Stimulated activated CD8-positive, alpha-beta memory T cell treated with anti-CD3 and anti-CD28 coated beads, Interleukin-2, amount 100 ng/mL, for 48 hours (primary cell): Measurements from ENCODE around the gene RDH16.
A peak's percentile ranks its signal among the peaks of the same experiment; 100 is the strongest.

ENCODE experiments used
- DNase-seq, 2 donors: peaks; one replicate each; pipeline ENCODE4 v3.0.0-alpha.2; 2020; ENCODE audit warnings: low read depth in 2 of 2

The RDH16 gene, protein sequence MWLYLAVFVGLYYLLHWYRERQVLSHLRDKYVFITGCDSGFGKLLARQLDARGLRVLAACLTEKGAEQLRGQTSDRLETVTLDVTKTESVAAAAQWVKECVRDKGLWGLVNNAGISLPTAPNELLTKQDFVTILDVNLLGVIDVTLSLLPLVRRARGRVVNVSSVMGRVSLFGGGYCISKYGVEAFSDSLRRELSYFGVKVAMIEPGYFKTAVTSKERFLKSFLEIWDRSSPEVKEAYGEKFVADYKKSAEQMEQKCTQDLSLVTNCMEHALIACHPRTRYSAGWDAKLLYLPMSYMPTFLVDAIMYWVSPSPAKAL

DNA sequence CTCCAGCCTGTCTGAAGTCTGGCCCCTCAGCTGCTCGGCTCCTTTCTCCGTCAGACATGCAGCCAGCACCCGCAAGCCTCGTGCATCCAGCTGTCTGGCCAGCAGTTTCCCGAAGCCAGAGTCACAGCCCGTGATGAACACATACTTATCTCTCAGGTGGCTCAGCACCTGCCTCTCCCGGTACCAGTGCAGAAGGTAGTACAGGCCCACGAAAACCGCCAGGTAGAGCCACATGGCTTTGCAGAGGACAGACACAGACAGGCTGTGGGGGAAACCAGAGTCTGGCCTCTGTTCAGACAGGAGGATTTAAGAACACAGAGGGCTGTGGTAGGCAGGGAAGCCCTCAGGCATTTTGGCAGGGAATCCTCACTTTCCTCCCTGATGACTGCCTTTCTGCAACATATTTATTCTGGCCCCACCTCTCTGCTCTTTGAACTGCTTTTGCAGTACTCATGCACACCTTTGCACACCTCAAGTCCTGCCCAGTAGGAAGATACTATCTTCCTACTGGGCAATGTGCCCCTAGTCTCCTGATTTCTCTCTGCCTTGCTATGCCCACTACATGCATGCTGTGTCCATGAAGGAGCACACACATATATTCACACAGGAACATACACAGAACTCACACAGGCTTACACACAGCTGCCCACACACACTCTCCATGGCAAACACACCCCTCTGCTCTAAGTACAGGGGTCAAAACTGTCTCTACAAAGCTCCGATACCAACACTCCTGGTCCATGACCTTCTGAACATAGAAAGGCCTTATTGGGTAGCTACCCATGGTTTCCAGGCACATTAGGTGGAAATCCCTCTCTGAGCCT lies at the start of gene RDH16:
Gene RDH16, minus strand, starts transcription at position 380 of the 824 bp plus-strand sequence. Its CDS starts 146 bp downstream, at position 234.
- DNase-seq: no peak

DNA sequence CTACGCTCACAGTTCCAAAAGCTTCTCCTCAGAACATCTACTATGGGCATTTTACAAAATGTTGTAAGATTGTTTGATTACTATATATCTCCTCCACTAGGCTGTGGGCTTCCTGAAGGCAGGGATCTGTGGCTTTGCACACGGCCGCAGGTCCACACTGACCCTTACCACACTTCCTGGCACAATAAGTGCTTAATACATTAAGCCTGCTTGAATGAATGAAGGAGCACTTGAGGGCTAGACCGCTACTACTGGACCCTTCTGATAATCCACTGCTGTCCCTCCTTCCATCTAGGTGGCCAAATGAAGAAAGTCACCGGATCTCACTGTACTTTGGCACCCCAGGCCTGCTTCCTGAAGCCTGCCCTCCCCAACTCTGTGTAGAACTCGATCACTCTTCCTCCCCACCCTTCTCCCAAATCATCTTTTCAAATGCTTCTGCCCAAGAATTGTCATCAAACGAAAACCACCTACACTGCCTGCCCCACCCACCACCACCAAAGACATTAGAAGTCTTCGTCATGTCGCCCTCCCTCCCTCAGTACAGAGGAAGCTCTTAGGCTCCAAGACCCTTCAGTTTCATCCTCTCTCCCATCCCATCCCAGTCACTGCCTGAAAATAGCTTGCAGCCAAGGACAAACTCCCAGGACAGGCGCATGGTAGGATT lies 49.5 kb upstream of the RDH16 start:
- DNase-seq: no peak

DNA sequence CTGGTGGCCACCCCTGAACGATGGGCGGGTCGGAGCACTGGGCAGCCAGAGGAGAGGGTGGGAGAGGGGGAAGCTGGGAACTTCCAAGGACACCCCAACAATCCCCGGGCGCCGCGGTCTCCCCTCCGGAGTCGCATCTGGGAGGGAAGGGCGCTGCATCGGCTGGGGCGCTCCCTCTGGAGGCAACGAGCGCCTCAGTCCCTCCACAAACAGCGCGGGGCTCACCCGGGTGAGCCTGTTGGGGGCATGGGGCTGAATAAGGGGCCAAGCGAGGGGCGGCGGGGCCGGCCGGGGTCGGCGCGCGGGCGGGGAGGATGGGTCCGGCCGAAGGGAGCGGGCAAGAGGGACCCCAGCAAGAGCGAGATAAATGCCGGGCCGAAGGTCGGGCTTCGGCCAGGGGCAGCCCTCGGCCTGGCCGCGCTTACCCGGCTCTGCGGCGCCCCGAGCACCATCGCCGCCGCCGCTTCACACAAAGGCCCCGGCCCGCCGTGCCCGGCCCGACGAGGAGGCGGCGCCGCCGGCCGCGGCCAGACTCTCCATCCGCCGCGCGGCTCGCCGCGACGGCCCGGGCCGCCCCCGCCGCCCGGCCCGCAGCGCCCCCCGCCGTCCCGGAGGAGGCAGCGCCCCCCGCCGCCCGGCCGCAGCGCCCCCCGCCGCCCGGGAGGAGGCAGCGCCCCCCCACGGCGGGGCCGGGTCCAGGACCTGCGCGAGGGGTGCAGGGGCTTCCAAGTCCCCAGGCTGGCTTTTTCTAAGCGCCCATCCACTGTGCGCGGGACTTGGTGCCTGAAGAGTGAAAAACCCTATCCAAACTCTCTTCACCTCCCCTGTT lies 48.8 kb upstream of the RDH16 start, which contains the start of gene ZBTB39:
Gene ZBTB39, minus strand, starts transcription at position 567 of the 829 bp plus-strand sequence. CDS start 1,629 bp downstream, outside the sequence.
- peak; percentile 58 to 68 for DNase-seq

DNA sequence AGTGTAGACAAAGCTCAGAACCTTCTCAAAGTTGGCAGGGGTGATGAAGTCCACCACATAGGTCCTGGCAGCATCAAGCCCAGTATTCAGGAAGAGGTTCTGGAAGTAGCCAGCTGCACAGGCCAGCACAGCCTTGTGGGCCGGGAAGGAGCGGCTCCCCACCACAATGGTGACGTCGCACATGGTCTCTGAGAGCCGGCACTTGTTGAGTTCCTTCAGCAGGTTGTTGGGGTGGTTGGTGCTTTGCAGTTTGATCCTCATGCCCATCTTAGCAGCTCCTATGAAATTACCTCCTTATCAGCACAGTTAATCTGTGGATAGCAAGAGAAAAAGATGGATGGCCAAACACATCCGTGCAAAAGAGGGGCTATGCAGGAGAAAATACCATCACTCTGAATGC lies 47.2 kb upstream of the RDH16 start:
- DNase-seq: no peak

DNA sequence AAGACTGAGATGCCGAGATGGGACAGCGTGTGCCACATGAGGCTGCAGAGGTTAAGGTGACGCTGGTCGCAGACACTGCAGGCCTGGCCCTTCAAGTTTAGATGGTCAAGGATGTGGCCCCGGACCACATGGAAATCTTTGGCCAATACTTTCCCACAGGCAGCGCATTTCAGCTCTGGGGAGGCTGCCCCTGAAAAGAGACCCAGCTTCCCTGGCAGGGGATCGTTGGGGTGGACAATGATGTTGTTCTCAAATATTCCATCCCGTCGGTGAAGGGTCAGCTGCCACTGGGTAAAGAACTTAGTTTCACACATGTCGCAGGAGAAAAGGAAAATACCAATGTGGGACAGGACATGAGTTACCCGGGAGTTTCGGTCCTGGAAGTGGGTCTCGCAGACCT lies 46.0 kb upstream of the RDH16 start:
- DNase-seq: no peak

DNA sequence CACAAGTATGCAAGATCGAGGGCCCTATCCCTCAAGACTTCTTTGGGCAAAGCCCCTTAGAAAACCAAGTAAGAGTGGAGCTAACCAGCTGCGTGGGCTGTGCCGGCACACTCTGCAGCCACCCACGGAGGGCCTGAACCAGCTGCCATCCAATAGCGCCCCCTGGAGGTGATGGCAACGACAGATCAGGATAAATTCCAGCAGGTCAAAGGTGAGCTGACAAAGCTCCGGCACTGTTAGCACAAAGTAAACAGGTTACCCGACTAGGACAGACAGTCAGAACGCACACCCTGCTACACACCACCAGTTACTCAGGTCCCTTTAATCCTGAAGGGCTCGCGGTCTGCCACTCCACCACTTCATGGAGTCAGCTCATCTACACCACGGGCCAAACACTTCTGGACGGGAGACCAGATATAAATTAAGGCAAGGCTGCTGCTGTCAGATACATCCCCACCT lies 44.1 kb upstream of the RDH16 start:
- peak; percentile 63 to 64 for DNase-seq

DNA sequence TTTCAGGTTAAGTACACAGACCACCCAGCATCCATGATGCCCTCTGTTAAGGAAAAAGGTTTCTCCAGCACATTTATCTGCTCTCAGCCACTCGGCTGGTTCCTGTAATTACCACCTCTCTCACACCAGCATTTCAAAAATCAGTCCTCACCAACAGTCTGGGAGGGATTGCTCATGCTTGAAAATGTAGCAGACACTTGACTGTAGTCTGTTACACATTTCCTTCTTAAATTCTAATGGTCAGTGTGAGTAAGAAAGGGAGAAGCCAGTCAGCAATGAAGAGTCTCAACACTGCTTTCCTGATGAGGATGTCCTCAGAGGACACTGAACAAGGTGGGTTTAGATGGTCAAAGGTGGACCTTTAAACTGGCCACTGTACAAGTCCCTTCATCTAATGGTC lies 43.0 kb upstream of the RDH16 start:
- DNase-seq: no peak

DNA sequence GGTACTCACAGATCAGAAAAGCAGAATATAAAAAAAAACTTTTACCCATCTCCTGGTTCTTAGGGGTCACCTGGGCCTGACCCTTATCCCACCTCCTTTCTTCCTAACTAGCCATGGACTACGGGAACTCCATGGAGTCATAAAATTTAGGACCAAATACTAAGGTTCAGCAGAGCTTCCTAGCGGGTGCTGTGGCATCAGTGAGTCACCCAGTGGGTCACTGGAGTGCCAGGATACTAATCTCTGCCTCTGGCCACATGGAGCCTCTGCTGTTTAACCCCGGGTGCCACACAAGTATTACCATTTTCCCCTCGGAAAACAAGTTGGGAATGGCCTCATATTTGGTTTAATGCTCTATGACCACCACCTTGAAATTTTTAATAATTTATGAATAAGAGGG lies 42.0 kb upstream of the RDH16 start:
- no peak for DNase-seq

DNA sequence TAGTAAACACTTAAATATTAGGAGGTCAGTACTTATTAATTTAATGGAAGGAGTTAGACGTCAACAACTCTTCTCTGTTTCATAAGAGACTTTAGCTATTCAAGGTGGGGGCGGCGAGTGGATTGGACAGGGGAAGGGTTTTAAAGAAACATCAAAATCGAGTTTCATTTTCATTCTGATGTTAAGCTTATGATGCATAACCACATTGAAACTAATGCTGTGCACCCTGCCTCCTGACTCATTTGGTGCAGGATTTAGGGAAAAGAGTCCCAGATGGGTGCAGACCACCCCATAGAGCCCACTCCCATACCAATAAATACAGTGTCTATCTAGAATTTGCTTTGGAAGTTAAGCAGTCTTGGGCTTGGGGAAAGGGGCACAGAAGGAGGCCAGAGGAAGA lies 41.6 kb upstream of the RDH16 start:
- DNase-seq: peak; percentile 26 to 38

DNA sequence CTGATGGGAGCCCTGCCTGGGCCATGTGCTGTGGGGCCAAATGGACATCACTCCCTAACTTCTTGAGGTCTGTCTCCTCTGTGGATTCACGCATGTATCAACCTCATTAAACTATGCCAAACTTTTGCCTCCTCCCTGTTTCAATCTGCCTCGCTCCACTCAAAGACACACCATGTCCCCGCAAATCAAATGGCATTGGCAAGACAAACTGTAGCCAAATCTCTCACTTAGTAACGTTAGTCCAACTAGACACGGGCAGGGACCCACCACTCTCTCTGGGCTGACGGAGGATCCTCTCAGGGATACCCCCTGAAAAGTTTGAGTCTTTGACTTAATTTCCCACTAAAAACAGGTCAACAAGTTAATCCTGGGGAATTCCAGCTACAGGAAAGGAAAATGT lies 40.9 kb upstream of the RDH16 start:
- DNase-seq: no peak

DNA sequence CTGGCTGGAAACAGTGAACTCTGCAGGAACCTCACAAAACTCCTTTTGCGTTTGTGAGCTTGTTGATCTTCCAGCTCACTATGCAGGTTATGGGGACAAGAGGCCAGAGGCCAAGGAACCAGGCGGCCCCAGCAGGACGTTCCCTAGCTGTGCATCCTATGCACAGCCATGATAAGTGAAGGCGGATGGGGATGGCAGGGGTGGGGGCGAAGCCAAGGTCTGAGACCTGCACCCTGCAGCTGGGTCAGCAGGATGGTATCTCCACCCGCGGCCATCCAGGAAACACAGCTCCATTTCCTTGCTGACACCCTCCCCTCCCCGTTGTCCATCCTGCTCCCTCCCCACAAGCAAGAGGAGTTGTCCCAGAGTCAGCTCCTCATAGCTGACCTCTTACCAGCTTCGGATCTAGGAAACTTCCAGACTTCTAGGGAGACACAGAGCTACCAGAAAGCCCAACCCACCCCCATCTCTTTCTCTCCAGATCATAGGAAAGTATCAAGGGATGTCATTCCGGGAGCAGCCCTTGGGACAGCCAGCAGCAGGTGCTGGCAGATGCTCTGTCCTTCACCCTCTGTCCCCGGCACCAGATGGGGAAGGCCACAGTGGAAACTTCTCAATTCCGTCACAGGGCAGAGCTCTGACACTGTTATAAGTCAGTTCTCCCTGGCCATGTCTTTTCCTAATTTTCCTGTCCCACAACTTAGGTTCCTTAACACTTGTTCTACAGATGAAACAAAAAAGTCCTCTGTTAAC lies 39.6 kb upstream of the RDH16 start:
- no peak for DNase-seq

DNA sequence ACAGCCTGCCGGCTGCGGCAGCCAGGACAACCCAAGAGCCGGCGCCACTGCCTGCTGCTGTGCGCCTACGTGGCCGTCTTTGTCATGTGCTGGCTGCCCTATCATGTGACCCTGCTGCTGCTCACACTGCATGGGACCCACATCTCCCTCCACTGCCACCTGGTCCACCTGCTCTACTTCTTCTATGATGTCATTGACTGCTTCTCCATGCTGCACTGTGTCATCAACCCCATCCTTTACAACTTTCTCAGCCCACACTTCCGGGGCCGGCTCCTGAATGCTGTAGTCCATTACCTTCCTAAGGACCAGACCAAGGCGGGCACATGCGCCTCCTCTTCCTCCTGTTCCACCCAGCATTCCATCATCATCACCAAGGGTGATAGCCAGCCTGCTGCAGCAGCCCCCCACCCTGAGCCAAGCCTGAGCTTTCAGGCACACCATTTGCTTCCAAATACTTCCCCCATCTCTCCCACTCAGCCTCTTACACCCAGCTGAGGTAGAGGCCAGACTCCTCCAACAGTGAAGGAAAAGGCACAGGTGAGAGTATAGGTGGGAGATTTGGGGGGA lies 38.6 kb upstream of the RDH16 start:
- no peak for DNase-seq

DNA sequence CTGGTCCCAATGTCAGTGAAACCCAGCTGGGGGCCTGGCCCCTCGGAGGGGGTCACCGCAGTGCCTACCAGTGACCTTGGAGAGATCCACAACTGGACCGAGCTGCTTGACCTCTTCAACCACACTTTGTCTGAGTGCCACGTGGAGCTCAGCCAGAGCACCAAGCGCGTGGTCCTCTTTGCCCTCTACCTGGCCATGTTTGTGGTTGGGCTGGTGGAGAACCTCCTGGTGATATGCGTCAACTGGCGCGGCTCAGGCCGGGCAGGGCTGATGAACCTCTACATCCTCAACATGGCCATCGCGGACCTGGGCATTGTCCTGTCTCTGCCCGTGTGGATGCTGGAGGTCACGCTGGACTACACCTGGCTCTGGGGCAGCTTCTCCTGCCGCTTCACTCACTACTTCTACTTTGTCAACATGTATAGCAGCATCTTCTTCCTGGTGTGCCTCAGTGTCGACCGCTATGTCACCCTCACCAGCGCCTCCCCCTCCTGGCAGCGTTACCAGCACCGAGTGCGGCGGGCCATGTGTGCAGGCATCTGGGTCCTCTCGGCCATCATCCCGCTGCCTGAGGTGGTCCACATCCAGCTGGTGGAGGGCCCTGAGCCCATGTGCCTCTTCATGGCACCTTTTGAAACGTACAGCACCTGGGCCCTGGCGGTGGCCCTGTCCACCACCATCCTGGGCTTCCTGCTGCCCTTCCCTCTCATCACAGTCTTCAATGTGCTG lies 38.0 kb upstream of the RDH16 start:
- DNase-seq: no peak

DNA sequence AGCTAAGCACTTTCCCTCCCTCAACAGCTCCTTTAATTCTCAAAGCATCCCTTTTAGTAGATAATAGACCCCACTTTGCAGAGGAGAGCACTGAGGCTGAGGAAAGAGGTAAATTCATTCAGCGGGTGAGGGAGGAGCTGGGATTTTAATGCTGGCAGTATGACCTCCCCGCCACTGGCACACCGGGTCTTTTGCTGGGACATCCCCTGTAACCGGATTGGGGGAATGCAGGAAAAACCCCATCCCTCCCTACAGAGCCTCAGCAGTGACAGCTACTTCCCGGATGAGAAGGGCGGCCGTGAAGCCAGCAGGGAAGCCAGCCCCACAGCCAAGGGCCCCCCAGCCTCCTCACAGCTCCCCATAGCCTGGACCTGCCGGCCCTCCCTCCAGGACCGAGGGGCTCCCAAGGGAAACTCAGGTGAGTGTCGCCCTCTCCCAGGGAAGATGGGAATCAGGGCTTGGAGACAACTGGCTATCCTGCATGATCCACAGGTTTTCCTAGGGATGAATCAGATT lies 36.9 kb upstream of the RDH16 start:
- DNase-seq: no peak

DNA sequence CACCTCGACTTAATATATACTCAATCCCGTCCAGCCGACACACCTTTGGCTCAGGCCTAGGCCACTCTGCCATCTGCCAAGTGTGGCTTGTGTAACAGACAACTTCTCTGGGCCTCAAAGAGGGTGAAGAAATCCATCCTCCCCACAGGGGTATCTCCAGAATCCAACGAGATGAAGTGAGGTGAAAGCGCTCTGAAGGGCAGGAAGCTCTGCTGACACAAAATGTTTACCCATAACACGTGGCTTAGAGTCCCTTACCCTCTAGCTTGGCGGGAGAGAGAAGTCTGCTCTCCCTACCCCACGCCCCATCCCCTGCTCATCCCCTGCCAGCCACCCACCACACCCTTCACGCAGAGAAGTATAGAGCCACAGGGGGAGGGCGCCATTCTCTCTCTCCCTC lies 35.9 kb upstream of the RDH16 start:
- no peak for DNase-seq

DNA sequence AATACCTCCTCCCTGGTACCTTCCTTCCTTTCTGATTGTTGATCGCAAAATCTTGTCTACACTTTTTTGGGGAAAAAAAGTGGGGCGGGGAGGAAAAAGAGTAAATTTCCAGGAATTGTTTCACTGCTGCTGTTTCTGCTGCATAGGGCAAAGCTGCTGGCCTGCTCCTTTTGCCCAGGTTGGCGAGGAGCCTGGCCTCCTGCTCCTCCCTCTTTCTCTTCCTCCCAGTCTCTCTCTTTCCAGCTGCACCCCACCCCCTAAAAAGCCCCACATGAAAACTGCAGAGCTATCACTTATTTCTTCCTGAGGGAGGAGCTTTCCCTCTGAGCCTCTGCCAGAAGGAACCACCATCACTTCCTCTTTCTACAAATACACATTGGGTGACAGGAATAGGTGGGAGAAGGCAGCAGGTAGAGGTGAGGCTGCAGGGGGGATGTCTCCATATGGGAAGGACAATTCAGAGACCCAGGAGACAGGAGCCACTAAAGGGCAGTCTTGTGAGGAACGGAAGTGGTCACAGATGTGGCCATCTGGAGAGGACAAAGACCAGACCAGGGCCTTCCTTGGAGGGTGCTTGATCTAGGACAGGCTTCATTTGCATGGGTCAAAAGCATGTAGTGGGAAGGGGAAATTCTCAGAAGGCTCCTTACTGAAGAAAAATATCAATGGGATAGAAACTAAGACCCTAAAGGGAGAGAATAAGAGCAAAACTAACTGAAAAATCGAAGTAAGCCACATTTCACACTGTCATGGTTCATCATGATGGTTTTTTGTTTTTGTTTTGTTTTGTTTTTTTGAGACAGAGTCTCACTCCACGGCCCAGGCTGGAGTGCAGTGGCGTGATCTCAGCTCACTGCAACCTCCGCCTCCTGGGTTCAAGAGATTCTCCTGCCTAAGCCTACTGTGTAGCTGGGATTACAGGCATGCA lies 34.2 kb upstream of the RDH16 start:
- DNase-seq: no peak

DNA sequence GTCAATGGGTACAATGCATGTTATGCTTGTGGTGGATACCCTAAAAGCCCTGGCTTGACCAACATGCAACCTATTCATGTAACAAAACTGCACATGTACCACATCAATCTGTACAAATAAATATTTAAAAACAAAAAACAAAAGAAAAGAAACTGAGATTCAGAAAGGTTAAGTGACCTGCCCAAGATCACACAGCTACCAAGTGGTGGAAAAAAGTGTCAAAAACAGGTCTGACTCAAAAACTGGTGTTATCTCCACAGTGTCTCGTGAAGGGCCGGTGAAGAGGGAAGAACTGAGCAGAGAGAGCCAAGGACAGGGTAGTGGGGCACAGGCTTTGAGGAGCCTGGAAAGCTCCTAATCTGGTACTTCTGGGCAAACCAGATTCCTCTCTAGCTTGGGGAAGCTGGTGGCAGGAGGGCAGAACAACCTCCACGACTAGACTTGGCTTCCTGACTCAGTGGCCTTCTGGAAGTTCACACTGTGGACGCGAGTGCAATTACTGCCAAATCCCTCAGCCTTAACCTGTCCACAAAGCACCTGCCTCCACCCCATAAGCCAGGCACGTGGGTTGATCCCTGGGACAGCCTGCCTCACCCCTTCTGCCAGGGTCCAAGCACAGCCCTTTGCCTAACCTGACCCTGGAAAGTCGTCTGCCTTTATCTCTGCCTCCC lies 33.4 kb upstream of the RDH16 start:
- DNase-seq: no peak
